Progenitor cell of endocrine pancreas (in vitro differentiated cells): ENCODE data around the gene ZNF678. TPM values are rescaled to one million over a fixed set of nuclear protein-coding genes. Genes with fewer than 3 reads are reported as not detected.
"Not testable (repeated sequence)": the region's sequence is repeated elsewhere in the genome, so short reads cannot be mapped to it uniquely, and the experiment has no call there.

Experiments
- DNase-seq: peaks from one replicate; pipeline ENCODE4 v3.0.0; 2021; ENCODE audit warnings: low spot score; ENCODE audit not compliant: unreplicated experiment
- H3K27ac Mint-ChIP-seq: 2 replicates; pipeline ENCODE4 v1.8.0; 2021; ENCODE audit warnings: mild to moderate bottlenecking, moderate library complexity, mixed read lengths
- H3K27me3 Mint-ChIP-seq: 2 replicates; pipeline ENCODE4 v1.8.0; 2021; ENCODE audit warnings: mixed read lengths
- H3K36me3 Mint-ChIP-seq: 2 replicates; pipeline ENCODE4 v1.8.0; 2022; ENCODE audit warnings: mixed read lengths; ENCODE audit not compliant: insufficient read depth
- H3K4me1 Mint-ChIP-seq: 2 replicates; pipeline ENCODE4 v1.8.0; 2021; ENCODE audit warnings: low read depth, mixed read lengths
- H3K4me3 Mint-ChIP-seq: 2 replicates; pipeline ENCODE4 v1.8.0; 2021; ENCODE audit warnings: low read depth, mild to moderate bottlenecking, moderate library complexity, mixed read lengths
- H3K9me3 Mint-ChIP-seq: 2 replicates; pipeline ENCODE4 v1.8.0; 2021; ENCODE audit warnings: low read depth, mixed read lengths
- total RNA-seq: library from RNA; stranded (reverse); gene quantifications from 2 replicates; pipeline ENCODE4 v1.2.1, GENCODE V29; 2021
- TF ChIP-seq, protein P1 (sequence below): fragments of 200-600 bp; sonication (generic); IDR thresholded peaks from one replicate; pipeline ENCODE4 v1.5.0; 2021; ENCODE audit warnings: antibody characterized with exemption, mild to moderate bottlenecking; ENCODE audit not compliant: unreplicated experiment

ZNF678 gene
- total RNA-seq, 1 donor from 2014 or later = 24.1 TPM

DNA sequence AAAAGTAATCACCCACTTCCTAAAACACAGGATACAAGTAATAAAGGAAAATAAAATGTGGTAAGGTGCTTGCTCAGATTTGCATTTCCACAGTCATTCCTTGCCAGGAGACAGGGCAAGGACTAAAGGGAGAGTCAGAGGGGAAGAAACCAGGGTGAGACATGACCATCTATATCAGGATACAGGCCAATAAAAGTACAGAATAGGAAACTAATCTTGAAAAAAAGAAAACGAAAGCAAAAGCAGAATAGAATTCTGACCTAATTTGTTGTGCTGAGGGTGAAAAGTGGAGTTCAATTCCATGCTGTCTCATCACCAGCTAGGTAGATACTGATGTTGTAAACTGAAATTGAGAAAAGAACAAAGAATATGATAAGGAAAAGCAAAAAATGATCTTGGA is 144.5 kb downstream of the ZNF678 start:
- H3K27me3 Mint-ChIP-seq = no peaks in the 10 kb centered on the region
- H3K36me3 Mint-ChIP-seq = no peaks in the 10 kb centered on the region
- DNase-seq = no peak
- H3K9me3 Mint-ChIP-seq = peaks cover 48% of the 10 kb centered on the region
- TF ChIP-seq, protein P1, sequence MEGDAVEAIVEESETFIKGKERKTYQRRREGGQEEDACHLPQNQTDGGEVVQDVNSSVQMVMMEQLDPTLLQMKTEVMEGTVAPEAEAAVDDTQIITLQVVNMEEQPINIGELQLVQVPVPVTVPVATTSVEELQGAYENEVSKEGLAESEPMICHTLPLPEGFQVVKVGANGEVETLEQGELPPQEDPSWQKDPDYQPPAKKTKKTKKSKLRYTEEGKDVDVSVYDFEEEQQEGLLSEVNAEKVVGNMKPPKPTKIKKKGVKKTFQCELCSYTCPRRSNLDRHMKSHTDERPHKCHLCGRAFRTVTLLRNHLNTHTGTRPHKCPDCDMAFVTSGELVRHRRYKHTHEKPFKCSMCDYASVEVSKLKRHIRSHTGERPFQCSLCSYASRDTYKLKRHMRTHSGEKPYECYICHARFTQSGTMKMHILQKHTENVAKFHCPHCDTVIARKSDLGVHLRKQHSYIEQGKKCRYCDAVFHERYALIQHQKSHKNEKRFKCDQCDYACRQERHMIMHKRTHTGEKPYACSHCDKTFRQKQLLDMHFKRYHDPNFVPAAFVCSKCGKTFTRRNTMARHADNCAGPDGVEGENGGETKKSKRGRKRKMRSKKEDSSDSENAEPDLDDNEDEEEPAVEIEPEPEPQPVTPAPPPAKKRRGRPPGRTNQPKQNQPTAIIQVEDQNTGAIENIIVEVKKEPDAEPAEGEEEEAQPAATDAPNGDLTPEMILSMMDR = no peak
- H3K4me3 Mint-ChIP-seq = no peak overlapping the region
- H3K4me1 Mint-ChIP-seq = no peaks in the 10 kb centered on the region
- no peak overlapping the region for H3K27ac Mint-ChIP-seq

DNA sequence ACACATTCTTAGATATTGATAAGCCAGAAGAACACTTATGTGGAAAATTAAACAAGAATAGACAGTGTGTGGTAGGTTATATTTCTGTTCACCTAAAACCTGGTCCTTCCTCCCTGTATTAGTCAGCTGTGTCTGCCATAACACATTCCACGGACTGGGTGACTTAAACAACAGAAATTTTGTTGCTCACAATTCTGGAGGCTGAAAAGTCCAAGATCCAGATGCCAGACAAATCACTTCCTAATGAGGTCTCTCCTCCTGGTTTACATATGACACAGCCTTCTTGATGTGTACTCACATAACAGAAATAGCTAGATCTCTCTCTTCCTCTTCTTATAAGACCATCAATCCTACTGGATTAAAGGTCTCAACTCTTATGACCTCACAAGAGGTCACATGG is 146.1 kb downstream of the ZNF678 start:
- Mint-ChIP-seq H3K27me3 (no peaks in the 10 kb centered on the region), H3K4me3 (no peak overlapping the region), H3K9me3 (peaks cover 42% of the 10 kb centered on the region), H3K36me3 (no peaks in the 10 kb centered on the region), H3K4me1 (no peaks in the 10 kb centered on the region), H3K27ac (no peak overlapping the region)
- no peak for DNase-seq
- TF ChIP-seq, protein P1 = no peak

GRCh38 chr1:227710474-227710873 is 147.1 kb downstream of the ZNF678 start:
- H3K4me3 Mint-ChIP-seq, H3K4me1 Mint-ChIP-seq, H3K27me3 Mint-ChIP-seq, H3K27ac Mint-ChIP-seq, DNase-seq, H3K36me3 Mint-ChIP-seq: not testable (repeated sequence)
- peaks cover 46% of the 10 kb centered on the region for H3K9me3 Mint-ChIP-seq

DNA sequence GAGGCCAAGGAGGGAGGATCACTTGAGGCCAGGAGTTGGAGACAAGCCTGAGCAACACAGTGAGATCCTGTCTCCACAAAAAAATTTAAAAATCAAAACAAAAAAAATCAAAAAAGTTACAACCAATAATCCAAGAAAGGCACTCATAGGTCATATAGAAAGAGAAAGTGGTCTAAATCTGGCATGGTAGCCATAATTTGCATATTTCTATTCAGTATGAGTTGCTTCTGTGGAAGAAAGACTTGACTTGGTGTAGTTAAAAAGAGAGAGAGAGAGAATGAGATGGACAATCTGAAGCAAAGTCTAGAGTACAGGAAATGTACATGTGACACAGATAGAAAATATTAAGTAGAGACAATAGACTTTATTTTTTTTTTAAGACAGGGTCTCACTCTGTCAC is 149.3 kb downstream of the ZNF678 start:
- no peak for DNase-seq
- no peaks in the 10 kb centered on the region for H3K4me1 Mint-ChIP-seq
- no peaks in the 10 kb centered on the region for H3K36me3 Mint-ChIP-seq
- H3K27me3 Mint-ChIP-seq = no peaks in the 10 kb centered on the region
- TF ChIP-seq, protein P1 = no peak
- no peak overlapping the region for H3K27ac Mint-ChIP-seq
- H3K9me3 Mint-ChIP-seq = peaks cover 54% of the 10 kb centered on the region
- no peak overlapping the region for H3K4me3 Mint-ChIP-seq

GRCh38 chr1:227718932-227719331 is 155.6 kb downstream of the ZNF678 start:
- Mint-ChIP-seq H3K4me3 (no peak overlapping the region), H3K27me3 (no peaks in the 10 kb centered on the region), H3K27ac (no peak overlapping the region), H3K9me3 (peaks cover 68% of the 10 kb centered on the region), H3K4me1 (no peaks in the 10 kb centered on the region), H3K36me3 (peaks cover 2% of the 10 kb centered on the region)
- TF ChIP-seq, protein P1 = no peak
- no peak for DNase-seq

- H3K36me3 Mint-ChIP-seq = peaks cover 2% of the 10 kb centered on the region
- DNase-seq = no peak
- peaks cover 7% of the 10 kb centered on the region for H3K27me3 Mint-ChIP-seq
- H3K9me3 Mint-ChIP-seq = peaks cover 47% of the 10 kb centered on the region
- H3K27ac Mint-ChIP-seq = no peak overlapping the region
- H3K4me1 Mint-ChIP-seq = peaks cover 3% of the 10 kb centered on the region
- TF ChIP-seq, protein P1 = no peak
- H3K4me3 Mint-ChIP-seq = no peak overlapping the region
Measured at GRCh38 chr1:227723474-227723873, 160.1 kb downstream of the ZNF678 start.
